HG03571 (cell line): Measurements from ENCODE around the gene SLC17A9.
"Not testable (repeated sequence)": the region's sequence is repeated elsewhere in the genome, so short reads cannot be mapped to it uniquely, and the experiment has no call there.

Experiments
- ATAC-seq: cut with Tn5 transposase; IDR thresholded peaks from one replicate; pipeline ENCODE4 v1.9.1; 2021; ENCODE audit not compliant: unreplicated experiment

SLC17A9 gene

DNA sequence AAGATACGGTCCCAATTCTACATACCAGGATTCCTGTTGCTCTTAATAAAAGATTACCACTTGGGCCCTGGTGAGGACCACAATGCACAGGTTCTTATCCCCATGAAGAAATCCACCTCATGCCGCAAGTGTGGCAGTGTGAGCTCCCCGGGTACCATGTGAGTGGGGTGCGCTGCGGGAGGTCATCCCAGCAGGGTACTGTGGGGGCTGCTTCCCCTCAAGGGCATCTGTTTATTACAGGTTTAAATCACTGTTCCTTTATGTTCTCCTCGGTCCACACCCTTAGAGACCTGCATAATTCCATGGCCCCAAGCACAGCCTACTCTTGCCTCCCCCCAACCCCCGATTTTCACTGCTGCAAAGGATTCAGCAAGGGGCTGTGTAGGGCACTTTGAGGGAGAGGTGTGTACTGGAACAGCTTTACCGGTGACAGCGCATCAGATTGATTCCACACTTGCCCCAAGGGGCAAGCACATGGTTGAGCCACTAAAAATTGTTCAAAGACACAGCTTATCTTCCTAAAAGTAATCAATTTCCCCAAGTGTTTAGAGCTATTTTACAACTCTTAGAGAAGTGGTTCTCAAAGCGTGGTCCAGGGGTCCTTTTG is 32.4 kb upstream of the SLC17A9 start:
- no peak for ATAC-seq

DNA sequence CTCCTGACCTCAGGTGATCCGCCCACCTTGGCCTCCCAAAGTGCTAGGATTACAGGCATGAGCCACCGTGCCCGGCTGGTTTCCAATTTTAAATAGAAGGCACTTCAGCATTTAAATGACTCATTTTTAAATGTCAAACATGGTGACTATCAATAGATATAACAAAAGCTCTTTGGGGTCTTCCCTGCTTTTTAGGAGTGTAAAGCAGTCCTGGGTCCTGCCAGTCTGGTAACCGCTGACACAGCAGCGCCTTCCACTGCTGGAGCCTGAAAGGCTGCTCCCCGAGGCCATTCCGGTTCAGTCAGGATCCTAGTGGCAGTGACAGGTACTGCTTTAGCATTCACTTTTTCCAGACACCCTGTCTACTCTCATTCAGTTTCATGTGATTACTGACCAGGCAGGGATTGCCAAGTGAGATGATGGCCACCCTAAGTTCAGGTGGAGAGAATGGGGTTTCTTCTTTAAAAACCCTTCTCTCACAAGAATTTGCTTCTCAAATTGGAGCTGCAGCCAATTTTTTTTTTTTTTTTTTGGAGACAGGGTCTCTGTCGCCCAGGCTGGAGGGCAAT is 31.3 kb upstream of the SLC17A9 start:
- ATAC-seq, result no peak

DNA sequence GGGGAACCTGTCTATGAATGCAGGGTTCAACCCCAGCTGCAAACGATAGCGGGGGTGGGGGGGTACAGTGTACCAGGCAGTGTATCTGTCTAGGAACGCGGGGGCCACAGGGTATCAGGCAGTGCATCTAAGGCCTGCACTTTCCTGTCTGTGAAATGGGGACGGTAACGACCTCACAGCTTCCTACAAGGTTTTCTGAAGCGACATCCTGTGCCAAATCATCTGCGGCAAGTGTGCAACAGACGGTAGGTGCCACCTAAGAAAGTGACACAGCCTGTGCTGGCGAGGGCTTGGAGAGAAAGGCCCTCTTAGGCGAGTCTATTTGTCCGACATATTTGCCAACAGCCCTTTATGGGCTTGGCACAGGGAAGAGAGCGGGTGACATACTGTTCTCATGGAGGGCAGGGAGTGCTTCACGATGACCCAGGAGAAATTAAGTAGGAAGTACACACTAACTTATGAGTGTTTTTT is 30.0 kb upstream of the SLC17A9 start:
- no peak for ATAC-seq

DNA sequence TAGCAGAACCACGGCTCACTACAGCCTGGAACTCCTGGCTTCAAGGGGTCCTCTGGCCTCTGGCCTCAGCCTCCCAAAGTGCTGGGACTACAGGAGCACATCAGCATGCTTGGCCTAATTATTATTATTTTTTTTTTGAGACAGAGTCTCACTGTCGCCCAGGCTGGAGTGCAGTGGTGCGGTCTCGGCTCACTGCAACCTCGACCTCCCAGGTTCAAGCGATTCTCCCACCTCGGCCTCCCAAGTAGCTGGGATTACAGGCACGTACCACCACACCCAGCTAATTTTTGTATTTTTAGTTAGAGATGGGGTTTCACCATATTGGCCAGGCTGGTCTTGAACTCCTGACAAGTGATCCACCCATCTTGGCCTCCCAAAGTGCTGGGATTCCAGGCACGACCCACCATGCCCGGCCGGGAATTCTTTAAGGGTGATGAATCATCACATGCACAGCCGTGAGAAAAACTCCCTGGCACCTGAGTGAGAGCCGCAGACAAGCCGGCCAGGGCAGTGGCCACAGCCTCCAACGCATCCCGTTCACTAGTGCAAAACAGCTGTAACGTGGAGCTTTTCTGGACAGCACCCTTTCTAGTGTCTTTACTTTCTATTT is 29.3 kb upstream of the SLC17A9 start:
- ATAC-seq, result not testable (repeated sequence)

DNA sequence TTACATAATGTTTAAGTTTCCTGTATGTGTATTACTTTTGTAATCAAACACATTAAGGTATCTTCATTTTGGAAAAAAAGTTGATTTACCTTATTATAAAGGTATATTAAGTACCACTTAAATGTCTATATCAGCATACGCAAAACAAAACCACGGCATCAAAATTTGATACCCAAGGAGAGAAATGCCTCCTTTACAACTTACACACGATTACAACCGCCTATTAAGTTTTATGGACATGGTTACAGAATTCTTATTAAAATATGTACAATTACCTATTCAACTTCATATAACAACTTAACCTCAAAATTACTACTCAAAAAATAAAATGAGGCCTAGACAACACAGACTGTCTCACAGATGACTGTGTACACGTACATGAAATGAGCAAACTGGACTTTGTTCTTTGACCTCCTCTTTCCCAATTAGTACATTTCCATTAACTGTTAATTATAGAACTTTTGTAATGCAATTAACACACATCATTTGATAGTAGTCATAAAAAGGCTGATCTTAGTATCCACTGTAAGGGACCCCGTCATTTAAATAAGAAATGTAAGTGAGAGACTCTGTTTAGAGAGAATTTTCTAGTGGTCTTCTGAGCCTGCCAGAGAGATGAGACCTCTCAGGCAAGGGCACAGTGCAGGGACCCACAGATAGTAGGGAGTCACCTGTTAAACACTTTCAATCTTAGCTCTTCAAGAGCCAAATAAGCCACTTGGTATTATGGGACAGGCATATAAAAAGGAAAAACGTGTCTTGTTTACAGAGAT is 28.7 kb upstream of the SLC17A9 start:
- ATAC-seq, result no peak

DNA sequence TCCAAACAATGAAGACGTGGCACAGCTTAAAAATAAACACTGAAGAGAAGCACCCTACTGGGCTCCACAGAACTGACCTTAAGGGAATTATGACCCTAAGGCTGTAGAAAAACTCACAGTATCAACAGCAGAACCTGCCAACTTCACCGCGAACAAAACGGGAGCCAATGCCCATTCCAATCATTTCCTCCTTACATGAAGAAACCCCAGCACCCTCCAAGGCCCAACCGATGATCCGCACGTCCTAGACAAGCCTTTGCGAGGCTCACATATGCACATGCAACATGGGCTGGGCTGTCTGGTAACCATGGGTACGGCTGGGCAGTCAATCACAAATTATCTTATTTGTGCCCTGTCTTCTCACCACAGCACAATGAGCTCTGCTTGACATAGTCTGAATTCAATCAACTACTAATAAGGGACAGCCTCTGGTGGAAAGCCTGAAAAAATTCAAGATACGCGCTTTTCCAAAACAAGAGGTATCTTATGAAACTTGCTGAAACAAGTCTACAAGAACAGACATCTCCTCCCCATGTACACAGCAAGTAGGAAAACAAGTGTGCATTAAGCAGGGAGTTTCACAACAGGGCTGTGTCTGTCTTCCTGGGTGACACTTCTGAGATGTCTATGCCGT is 27.9 kb upstream of the SLC17A9 start:
- no peak for ATAC-seq

DNA sequence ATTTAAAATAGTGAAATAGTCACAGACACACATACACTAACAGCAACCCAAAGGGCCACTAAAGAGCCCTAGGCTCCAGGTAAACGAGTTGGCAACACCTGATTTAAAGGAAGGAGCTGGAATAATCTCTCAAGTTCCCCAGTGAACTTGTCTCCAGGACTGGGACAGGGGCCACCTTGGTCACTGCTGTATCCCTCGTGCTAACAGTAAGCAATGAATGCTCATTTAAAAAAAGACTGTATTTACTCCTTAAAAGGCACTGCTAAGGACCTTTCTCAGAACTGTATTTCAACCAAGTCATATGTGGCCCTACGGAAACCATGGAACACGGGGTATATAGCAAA is 27.5 kb upstream of the SLC17A9 start:
- no peak for ATAC-seq

DNA sequence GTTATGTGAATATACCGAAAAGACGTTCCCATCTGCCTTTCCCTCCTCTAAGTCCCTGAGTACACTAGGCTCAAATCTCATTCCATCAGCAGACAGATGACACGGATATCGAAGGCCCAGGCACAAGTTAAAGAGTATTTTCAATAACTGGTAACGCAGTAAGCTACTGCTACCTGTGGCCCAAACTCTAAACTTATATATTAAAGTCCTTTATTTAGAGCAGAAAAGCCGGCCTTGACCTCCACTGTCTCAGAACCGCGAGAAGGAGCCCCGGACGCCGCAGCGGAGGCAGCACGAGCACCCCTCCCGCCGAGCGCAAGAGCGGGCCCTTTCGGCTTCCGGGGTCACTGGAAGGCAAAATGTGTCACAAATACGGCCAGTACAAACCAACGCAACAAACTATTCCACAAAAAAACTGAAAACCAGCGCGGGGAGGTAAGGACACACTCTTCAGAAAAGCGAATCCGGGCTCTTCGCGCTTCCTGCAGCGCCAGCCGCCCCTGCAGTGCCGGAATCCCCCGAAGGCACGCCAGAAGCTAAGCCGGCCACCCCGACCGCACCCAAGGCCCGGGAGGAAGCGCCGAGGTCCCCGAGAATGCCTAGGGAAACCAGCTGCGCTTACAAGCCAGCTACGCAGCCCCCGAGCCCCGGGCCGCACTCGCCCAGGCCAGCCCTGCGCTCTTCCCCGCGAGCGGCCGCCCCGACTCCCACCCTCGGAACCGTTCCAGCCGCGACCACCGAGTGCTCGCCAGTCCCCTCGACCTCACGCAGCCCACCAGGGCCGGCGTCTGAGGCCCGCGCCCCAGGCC is 26.9 kb upstream of the SLC17A9 start:
- peak; percentile 11 for ATAC-seq

DNA sequence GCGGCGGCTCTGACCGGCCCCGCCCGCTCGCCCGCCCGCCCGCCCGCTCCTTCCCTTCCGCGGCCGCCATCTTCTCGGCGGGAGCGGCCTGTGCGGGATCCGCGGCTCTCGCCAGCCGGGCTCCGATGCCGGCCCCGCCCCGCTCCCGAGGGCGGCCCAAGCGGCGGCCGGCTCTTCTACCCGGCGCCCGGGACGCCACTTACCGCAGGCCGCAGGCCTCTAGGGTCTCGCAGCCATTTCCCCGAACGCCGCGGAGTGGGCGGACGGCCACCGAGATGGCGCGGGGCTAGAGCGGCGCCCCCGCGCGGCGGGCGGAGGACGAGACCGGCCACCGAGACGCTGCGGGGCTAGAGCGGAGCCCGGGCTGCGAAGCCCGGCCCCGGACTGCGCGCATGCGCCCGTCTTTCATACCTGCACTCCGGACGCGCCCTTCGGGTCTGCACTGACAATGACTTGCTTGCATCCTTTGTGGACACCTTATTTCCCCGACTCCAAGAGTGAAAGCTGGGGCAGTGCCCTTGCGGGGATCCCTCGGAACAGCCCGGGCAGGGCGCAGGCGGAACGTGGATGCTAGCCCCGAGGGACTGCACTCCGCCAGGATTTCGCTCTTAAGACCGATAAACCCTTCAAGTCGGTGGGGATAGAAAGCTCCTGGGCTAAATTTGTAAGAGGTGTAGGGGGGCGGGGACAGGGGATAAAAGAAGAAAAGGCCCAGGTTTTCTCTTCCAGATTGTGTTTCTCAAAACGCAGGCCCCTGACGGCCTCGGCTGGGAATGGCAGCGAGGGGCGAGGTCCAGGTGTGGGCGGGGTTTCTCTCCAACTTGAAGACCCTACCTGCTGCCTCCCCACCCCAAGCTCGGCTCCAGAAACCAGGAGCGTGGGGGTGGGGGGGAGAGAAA is 26.0 kb upstream of the SLC17A9 start, which contains the start of gene DIDO1:
Gene DIDO1, minus strand, starts transcription at position 277 of the 899 bp plus-strand sequence.
- ATAC-seq, result peak; percentile 68

DNA sequence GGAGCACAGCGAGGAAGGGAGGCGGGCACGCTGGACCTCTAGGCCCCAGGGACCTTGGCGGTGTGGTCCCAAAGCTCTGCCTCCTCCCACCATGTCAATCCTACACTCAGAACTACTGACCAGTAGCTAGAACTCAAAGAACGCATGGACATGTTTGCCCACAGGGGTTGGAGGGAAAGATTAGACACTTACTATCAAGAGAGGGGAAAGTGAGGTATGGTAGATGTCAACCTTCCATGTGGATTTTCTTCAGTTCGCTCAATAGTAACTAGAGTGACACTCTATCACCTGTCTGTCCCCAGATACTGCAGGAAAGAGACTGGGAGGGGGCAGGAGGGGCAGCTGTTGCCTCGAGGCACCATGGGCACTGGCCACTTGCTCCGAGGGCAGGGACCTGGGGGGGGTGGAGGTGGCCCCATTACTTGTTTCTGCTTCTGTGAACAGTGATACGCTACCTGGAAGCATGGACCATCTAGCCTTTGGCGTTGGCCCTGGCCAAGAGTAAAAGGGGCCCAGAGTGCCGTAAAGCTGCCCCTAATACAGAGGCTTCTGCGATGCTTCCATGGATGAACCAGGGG is 25.3 kb upstream of the SLC17A9 start:
- no peak for ATAC-seq

DNA sequence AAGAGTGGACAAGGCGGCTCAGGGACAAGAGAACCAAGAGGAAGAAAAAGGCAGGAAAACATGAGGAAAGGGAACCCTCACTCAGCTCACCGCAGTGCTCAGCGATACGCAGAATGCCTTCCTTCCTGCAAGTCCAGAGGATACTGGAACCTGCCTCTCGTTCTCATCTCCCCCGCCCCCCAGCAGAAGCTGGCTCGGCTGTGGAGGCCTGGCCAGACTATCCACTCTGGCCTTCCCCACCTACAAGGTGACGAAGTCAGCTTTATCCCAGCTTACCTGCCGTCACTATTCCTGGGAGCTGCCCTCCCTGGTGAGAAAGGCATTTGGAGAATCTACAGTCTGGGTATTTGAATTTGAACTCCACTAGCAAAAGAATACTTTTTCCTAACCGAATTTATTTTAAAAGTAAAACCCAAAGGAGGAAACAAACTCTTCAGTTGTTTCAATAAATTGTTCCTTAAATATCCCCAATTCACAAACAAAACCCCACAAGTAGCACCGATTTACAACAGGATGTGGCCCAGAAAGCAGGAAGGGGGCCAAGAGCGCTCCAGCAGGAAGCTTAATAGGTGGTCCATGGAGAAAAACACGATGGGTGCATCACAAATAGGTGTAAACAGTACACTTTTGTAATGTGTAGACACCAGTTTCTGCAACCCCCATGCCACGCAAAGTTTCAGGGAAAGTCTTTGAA is 24.1 kb upstream of the SLC17A9 start:
- no peak for ATAC-seq

DNA sequence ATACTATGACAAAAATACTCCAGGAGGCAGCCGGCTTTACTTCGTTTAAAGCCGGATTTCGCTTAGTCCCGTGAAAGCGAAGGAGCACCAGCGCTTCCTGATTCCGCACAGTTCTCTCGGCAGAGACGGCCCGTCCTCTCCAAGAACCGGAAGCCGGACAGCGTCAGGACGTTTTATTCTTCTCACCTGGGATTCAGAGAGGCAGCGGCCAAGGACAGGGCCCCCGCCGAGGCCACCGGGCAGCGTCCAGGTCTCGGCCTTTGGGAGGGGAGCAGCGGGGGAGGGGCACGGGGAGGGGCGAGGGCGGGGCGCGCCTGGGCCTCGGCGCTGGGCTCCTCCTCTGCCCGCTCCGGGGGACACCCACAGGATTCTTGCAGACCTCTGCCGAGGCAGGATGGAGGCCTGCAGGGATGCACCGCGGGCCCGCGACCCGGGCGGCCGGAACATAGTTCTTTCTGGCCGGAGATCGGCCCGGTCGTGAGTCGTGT is 23.4 kb upstream of the SLC17A9 start:
- no peak for ATAC-seq

DNA sequence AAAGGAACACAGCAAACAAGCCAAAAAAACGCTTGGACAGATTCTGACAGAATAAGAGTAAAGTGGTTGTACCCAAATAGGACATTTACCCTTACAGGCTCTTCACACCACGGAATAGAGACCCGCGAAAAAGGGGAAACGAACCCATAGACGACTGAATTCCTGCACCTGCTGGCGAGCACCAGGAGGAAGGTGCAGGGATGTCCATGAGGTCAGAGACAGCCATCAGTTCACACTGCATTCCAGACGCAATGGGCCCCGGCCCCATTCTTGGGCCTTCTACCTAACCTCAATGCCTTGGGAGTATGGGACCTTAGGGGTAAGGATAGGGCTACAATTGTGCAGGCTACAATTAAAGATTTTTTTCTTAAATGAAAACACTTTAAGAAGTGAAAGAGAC is 21.0 kb upstream of the SLC17A9 start:
- ATAC-seq, result no peak

DNA sequence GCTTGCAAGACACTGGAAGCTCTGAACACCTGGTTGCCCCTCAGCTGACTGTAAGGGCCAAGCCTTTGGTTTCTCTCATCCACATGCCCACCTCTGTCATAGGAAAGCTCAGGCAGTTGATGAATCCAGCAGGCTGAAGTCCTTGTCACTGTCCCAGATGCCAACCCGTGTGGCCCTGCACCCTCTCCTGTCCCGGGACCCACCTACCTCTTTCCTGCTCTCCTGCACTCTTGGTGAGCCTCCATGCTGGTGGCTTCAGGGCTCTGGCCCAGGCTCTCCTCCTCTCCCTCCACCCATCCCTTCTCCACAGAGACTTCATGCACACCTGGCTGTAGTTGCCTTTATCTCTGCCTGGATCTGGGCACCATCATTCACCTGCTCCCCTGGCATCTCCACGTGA is 18.5 kb upstream of the SLC17A9 start:
- no peak for ATAC-seq

DNA sequence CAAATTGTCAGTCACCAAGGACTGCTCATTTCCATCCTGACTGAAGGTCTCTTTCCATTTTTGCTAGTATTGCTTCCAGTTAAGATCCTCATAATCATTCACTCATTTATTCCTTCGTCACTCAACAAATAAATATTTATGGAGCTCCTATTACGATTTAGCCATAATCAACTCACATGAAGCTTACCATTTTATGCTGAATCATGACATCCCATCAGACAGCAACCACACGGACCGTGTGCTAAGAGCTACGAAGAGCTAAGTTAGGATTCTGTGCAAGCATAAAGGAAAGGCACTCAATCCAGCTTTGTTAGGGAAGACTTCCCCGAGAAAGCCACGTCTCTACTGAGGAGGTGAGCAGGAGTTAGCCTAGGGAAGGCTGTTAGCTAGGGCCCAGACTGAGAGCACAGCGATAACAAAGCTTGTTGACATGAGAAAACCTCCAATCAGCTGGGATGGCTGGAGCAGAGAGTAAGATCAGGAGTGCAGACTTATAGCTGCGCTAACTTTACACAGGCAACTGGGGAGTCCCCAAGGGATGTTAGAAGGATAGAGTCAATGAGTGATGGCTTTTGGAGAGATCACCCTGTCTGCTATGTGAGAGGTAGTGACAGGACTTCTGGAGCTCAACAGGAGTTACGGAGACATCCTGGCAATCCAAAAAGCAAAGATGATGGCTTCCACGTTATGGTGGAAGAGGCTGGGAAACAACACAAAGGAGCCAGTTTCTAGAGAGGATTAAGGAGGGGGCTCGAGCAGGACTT is 17.1 kb upstream of the SLC17A9 start:
- ATAC-seq, result no peak

DNA sequence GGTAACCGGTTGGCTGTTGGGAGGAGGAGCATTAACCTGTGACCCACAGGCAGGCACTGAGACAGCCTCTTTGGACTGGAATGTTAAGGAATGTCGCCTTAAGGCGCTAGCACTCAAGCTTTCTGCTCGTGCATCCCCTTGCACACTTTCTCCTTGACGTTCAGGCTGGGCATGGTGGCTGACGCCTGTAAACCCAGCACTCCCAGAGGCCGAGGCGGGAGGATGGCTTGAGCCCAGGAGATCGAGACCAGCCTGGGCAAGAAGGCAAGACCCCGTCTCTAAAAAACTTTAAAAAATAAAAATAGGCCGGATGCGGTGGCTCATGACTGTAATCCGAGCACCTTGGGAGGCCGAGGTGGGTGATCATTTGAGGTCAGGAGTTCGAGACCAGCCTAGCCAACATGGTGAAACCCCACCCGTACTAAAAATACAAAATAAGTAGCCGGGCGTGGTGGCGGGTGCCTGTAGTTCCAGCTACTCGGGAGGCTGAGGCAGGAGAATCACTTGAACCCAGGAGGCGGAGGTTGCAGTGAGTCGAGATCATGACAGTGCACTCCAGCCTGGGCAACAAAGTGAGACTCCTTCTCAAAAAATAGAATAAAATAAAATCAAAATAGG is 16.4 kb upstream of the SLC17A9 start:
- no peak for ATAC-seq
